ENCODE data around the gene TRIM24.
"Not testable (repeated sequence)": the region's sequence is repeated elsewhere in the genome, so short reads cannot be mapped to it uniquely, and the experiment has no call there.

GRCh38 chr7:138489139-138489538 lies 29.1 kb downstream of the TRIM24 start:
- not testable (repeated sequence) for TF ChIP-seq EZH2 (IDR thresholded peaks at IDR 0.05; ENCODE audit: borderline replicate concordance, low read depth, low read length, poor library complexity, severe bottlenecking); CTCF (conservative IDR thresholded peaks at IDR 0.05; ENCODE audit: low read depth, low read length)

Measured in A673 (cell line).